Smooth muscle cell (in vitro differentiated cells): ENCODE data around the gene TTC9B. TPM values are rescaled to one million over a fixed set of nuclear protein-coding genes. Genes with fewer than 3 reads are reported as not detected.

Source experiments
- DNase-seq: peaks from one replicate; lab custom pipeline; 2025; ENCODE audit not compliant: unreplicated experiment; lab: John Stamatoyannopoulos, UW
- H2AFZ ChIP-seq: fragments of 200-600 bp; sonication (generic); 2 replicates; pipeline ENCODE4 v1.6.0; 2016; ENCODE audit warnings: antibody characterized with exemption, low read depth, mild to moderate bottlenecking
- H3F3A ChIP-seq: fragments of 200-600 bp; sonication (generic); 2 replicates; pipeline ENCODE4 v1.6.0; 2017; ENCODE audit warnings: antibody characterized with exemption, low read depth
- H3K27ac ChIP-seq: fragments of 200-600 bp; sonication (generic); 2 replicates; pipeline ENCODE4 v1.5.1; 2016; ENCODE audit warnings: low read depth, mild to moderate bottlenecking
- H3K27me3 ChIP-seq: fragments of 200-600 bp; sonication (generic); 2 replicates; pipeline ENCODE4 v1.6.1; 2016; ENCODE audit warnings: low read depth, mild to moderate bottlenecking
- H3K36me3 ChIP-seq: fragments of 200-600 bp; sonication (generic); 2 replicates; pipeline ENCODE4 v1.5.1; 2016; ENCODE audit warnings: low read depth
- H3K4me1 ChIP-seq: fragments of 200-600 bp; sonication (generic); 2 replicates; pipeline ENCODE4 v1.5.1; 2016; ENCODE audit warnings: low read depth
- H3K4me2 ChIP-seq: fragments of 200-600 bp; sonication (generic); 2 replicates; pipeline ENCODE4 v1.6.0; 2016; ENCODE audit warnings: mild to moderate bottlenecking
- H3K4me3 ChIP-seq: fragments of 200-600 bp; sonication (generic); 2 replicates; pipeline ENCODE4 v1.5.1; 2016; ENCODE audit warnings: mild to moderate bottlenecking
- H3K79me2 ChIP-seq: fragments of 200-600 bp; sonication (generic); 2 replicates; pipeline ENCODE4 v1.6.0; 2016; ENCODE audit warnings: low read depth, mild to moderate bottlenecking
- H3K9ac ChIP-seq: fragments of 200-600 bp; sonication (generic); 2 replicates; pipeline ENCODE4 v1.6.0; 2016; ENCODE audit warnings: low read depth
- H3K9me3 ChIP-seq: fragments of 200-600 bp; sonication (generic); replicated peaks from 2 replicates; pipeline ENCODE4 v1.5.1; 2016; ENCODE audit warnings: low read depth
- H4K20me1 ChIP-seq: fragments of 200-600 bp; sonication (generic); 2 replicates; pipeline ENCODE4 v1.6.0; 2016; ENCODE audit warnings: low read depth
- CTCF ChIP-seq: fragments of 200-600 bp; sonication (generic); IDR thresholded peaks from 2 replicates; pipeline ENCODE4 v1.5.1; 2017; ENCODE audit warnings: borderline replicate concordance, mild to moderate bottlenecking, antibody characterized with exemption; ENCODE audit not compliant: insufficient read depth, poor library complexity, severe bottlenecking
- WGBS: methylation state at CpG from one replicate; pipeline ENCODE4 v1.1.7; 2016; ENCODE audit warnings: low lambda C conversion rate; 5-methylcytosine and 5-hydroxymethylcytosine counted together
- polyA plus RNA-seq: library from polyadenylated mRNA; unstranded; fragments of >200 nt; fragmentation: Nextera tagmentation; extraction: Ambion mirVana; gene quantifications from 2 replicates; pipeline ENCODE4 v1.2.1, GENCODE V29; 2016
- total RNA-seq: library from RNA; depleted of rRNA; stranded (reverse); fragments of >200 nt; gene quantifications from 2 replicates; pipeline ENCODE4 v1.2.3, GENCODE V29; 2014

The TTC9B gene
- total and polyA plus RNA-seq, 2 experiments from 2014 or later = not detected

DNA sequence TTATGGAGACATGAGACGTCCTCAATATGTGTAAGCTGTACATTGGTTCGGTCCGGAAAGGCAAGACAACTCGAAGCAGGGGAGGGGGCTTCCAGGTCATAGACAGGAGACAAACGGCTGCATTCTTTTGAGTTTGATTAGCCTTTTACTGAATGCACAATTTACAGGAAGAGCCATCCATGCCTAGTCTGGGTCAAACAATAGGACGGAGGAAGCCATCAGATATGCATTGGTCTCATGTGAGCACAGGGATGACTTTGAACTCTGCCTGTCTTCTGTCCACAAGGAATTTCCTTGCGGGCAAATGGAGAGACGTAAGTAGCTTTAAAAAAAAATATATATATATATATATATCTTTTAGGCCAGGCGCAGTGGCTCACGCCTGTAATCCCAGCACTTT is 10.2 kb upstream of the TTC9B start:
- Histone ChIP-seq H3K4me2 (no peak overlapping the region), H2AFZ (no peak overlapping the region), H4K20me1 (no peaks in the 10 kb centered on the region), H3K27ac (no peak overlapping the region), H3K79me2 (no peaks in the 10 kb centered on the region), H3F3A (no peaks in the 10 kb centered on the region), H3K4me1 (peaks cover 10% of the 10 kb centered on the region), H3K9me3 (no peaks in the 10 kb centered on the region), H3K4me3 (no peak overlapping the region), H3K27me3 (peaks cover 28% of the 10 kb centered on the region), H3K9ac (no peak overlapping the region), H3K36me3 (no peaks in the 10 kb centered on the region)
- TF ChIP-seq CTCF = no peak
- no peak for DNase-seq
- 91% methylated on average over 10 of the region's 10 CpGs for WGBS

DNA sequence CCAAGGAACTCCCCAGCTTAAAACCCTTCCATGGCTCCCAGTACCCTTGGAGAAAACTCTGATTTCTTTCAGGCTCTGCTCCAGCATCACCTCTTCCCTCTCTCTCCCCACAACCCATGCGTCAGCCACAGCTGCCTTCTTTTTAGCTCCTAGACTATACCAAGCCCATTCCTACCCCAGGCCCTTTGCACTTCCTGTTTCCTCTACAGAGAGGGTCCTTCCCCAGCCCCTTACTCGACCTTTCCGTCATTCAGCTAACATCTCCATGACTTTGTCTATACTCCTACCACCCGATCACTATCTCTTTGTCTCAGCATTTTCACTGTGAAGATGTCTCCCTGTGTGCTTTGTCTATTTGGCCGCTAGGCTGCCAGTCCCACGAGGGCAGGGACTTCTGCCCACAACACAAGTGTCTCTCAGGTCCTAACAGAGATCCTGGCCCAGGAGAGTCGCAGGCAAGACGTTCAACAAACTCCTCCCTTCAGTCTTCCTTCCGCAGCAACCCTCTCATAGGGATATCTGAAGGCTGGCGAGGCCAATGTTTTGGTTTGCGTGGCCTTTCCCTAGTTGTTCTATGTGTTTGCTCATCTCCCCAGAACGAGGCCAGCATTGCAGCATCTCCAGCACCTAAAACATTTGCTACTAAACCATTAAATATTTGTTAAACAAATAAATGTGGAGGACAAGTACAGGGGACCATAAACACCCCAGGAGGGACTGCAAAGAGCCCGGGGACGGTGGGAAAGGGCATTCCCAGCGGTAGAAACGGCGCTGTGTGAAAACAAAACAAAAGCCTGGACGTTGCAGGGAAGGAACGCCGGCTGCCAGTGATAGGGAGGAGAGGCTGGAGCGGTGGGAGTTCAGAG is 7.5 kb upstream of the TTC9B start:
- H3K79me2 ChIP-seq = no peaks in the 10 kb centered on the region
- no peaks in the 10 kb centered on the region for H3F3A ChIP-seq
- TF ChIP-seq CTCF = no peak
- peak overlapping the region; percentile 73 for H3K4me2 ChIP-seq
- no peak overlapping the region for H3K27ac ChIP-seq
- WGBS = 63% methylated on average over 21 of the region's 21 CpGs
- H2AFZ ChIP-seq = no peak overlapping the region
- DNase-seq = no peak
- H3K4me3 ChIP-seq = no peak overlapping the region
- no peaks in the 10 kb centered on the region for H3K36me3 ChIP-seq
- peaks cover 28% of the 10 kb centered on the region for H3K27me3 ChIP-seq
- H4K20me1 ChIP-seq = no peaks in the 10 kb centered on the region
- H3K4me1 ChIP-seq = no peaks in the 10 kb centered on the region
- no peaks in the 10 kb centered on the region for H3K9me3 ChIP-seq
- no peak overlapping the region for H3K9ac ChIP-seq

DNA sequence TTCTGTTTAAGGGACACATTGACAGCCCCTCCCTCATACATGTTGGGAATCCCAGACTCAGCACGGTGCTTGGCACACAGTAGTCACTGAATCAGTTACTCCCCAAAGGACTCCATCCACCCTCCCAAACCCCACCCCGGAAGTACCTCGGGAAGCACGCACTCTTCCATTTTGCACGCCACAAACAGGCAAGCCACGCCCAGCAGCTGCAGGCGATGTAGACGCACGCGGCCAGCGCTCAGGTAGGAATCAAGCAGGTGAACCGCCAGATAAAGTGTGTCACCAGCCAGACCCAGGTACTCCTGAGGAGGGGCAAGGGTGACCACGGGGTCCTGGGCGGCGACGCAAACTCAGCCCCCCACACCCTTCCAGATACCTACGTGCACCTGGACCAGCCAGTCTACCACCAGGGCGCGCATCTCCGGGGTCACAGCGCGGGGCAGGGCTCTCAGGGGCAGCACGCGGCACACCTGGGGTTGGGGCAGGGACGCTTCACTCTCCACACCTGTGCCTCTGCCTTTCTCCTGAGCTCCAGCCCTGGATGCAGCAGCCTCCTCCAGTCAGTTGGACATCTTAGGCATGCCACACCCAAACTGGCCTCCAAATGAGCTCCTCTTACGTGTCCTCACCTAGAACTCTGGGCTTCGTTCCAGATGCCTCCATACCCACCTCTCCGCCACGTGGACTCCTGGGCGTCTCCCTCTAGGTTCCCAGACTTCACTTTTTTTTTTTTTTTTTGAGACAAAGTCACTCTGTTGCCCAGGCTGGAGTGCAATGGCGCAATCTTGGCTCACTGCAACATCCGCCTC is 6.4 kb upstream of the TTC9B start:
- peaks cover 28% of the 10 kb centered on the region for H3K27me3 ChIP-seq
- H3K4me3 ChIP-seq = no peak overlapping the region
- no peaks in the 10 kb centered on the region for H3K9me3 ChIP-seq
- no peaks in the 10 kb centered on the region for H3K79me2 ChIP-seq
- H4K20me1 ChIP-seq = no peaks in the 10 kb centered on the region
- no peak overlapping the region for H3K4me2 ChIP-seq
- H3K36me3 ChIP-seq = no peaks in the 10 kb centered on the region
- no peak overlapping the region for H2AFZ ChIP-seq
- 95% methylated on average over 32 of the region's 32 CpGs for WGBS
- TF ChIP-seq CTCF = no peak
- no peak overlapping the region for H3K27ac ChIP-seq
- H3F3A ChIP-seq = peaks cover 3% of the 10 kb centered on the region
- H3K4me1 ChIP-seq = no peaks in the 10 kb centered on the region
- no peak for DNase-seq
- H3K9ac ChIP-seq = no peak overlapping the region
